Activated T-helper 2 cell treated with anti-CD3 and anti-CD28 coated beads, Interferon-gamma antibody, Interleukin-2, Interleukin-4, amounts not matched to agents 10 μg/mL and 5 μg/mL and 100 μg/mL, durations not matched to agents 14 hours and 24 hours and 36 hours (primary cell): ENCODE results near the gene IFNGR2. TPM values are rescaled to one million over a fixed set of nuclear protein-coding genes. Genes with fewer than 3 reads are reported as not detected.
"Not testable (repeated sequence)": the region's sequence is repeated elsewhere in the genome, so short reads cannot be mapped to it uniquely, and the experiment has no call there.

Experiments used
- DNase-seq: peaks from one replicate; pipeline ENCODE4 v3.0.0; 2021; ENCODE audit warnings: low spot score
- H3K27ac Mint-ChIP-seq: one replicate; pipeline ENCODE4 v1.8.0; 2021; ENCODE audit warnings: mixed read lengths
- H3K27me3 Mint-ChIP-seq: one replicate; pipeline ENCODE4 v1.8.0; 2021; ENCODE audit warnings: low read depth, mixed read lengths
- H3K36me3 Mint-ChIP-seq: one replicate; pipeline ENCODE4 v1.8.0; 2021; ENCODE audit warnings: low read depth, mixed read lengths
- H3K4me1 Mint-ChIP-seq: one replicate; pipeline ENCODE4 v1.8.0; 2021; ENCODE audit warnings: low read depth, mixed read lengths
- H3K4me3 Mint-ChIP-seq: one replicate; pipeline ENCODE4 v1.8.0; 2021; ENCODE audit warnings: low read depth, mild to moderate bottlenecking, moderate library complexity, mixed read lengths
- H3K9me3 Mint-ChIP-seq: one replicate; pipeline ENCODE4 v1.8.0; 2021; ENCODE audit warnings: mixed read lengths
- intact Hi-C: fragments of 100-400 bp; cut with micrococcal nuclease; formaldehyde crosslinking; loops from one replicate; pipeline ENCODE4 v1.15.1; 2023
- total RNA-seq: library from RNA; stranded (reverse); gene quantifications from 2 replicates; pipeline ENCODE4 v1.2.3, GENCODE V29; 2022

IFNGR2 gene
- total RNA-seq, 1 donor from 2014 or later, result 16.2 TPM

- H3K4me1 Mint-ChIP-seq, result peaks cover 53% of the 10 kb centered on the region
- H3K27ac Mint-ChIP-seq, result peak overlapping the region; percentile 86
- no peaks in the 10 kb centered on the region for H3K9me3 Mint-ChIP-seq
- H3K36me3 Mint-ChIP-seq, result no peaks in the 10 kb centered on the region
- peak; percentile 71 for DNase-seq
- peaks cover 12% of the 10 kb centered on the region for H3K27me3 Mint-ChIP-seq
- peak overlapping the region; percentile 11 for H3K4me3 Mint-ChIP-seq
- intact Hi-C loops, result loop anchor here (1.0 to 10.0 kb wide), 6 partner anchors 19 to 264 kb away; partner anchors contain the start of genes CRYZL1 and ITSN1
These were observed 22.7 kb upstream of the IFNGR2 start for GRCh38 chr21:33380483-33380998.

- peaks cover 53% of the 10 kb centered on the region for H3K4me1 Mint-ChIP-seq
- H3K27ac Mint-ChIP-seq, result peak overlapping the region; percentile 86
- H3K27me3 Mint-ChIP-seq, result peaks cover 16% of the 10 kb centered on the region
- not testable (repeated sequence) for H3K36me3 Mint-ChIP-seq, H3K4me3 Mint-ChIP-seq, H3K9me3 Mint-ChIP-seq, DNase-seq
- intact Hi-C loops, result loop anchor here (2.0 to 10.0 kb wide), 3 partner anchors 143 to 263 kb away; partner anchors contain the start of genes CRYZL1 and ITSN1
These were observed 21.8 kb upstream of the IFNGR2 start for GRCh38 chr21:33381381-33381780.

GRCh38 chr21:33383056-33383888 lies 19.9 kb upstream of the IFNGR2 start:
- DNase-seq, result peak; percentile 68
- H3K4me3 Mint-ChIP-seq, result peak overlapping the region; percentile 77
- no peaks in the 10 kb centered on the region for H3K36me3 Mint-ChIP-seq
- peak overlapping the region; percentile 88 for H3K27ac Mint-ChIP-seq
- H3K27me3 Mint-ChIP-seq, result peaks cover 16% of the 10 kb centered on the region
- no peaks in the 10 kb centered on the region for H3K9me3 Mint-ChIP-seq
- peaks cover 53% of the 10 kb centered on the region for H3K4me1 Mint-ChIP-seq
- intact Hi-C loops, result loop anchor here (1.0 to 10.0 kb wide), 4 partner anchors 51 to 262 kb away; partner anchors contain the start of genes CRYZL1, IFNAR1 and ITSN1

DNA sequence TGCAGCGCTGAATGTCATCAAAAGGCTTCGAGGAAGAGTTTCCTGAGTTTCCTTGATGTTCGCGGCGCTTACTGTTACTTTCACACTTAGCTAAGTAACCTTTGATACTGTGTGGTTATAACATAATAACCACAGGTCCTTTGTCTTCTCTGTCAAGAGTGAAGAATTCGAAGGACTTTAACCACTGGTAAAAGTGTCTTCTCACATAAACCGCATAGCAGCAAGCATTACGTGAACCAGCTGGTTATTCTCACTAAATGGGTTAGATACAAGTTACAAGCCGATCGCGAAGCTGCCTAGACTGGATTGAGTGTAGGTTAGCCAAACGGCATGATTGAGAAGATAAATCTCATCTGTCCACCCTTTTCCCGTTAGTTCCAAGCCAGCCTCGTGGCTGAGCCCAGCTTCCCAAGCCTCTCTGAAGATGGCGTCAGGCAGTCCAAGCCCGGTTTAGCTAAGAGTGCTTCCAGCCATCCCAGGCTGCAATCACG lies 18.3 kb upstream of the IFNGR2 start:
- H3K4me1 Mint-ChIP-seq, result peaks cover 48% of the 10 kb centered on the region
- no peak overlapping the region for H3K27ac Mint-ChIP-seq

GRCh38 chr21:33386222-33386784 lies 16.9 kb upstream of the IFNGR2 start:
- H3K27me3 Mint-ChIP-seq, result peaks cover 33% of the 10 kb centered on the region
- peaks cover 34% of the 10 kb centered on the region for H3K4me1 Mint-ChIP-seq
- DNase-seq, result no peak
- H3K27ac Mint-ChIP-seq, result no peak overlapping the region
- intact Hi-C loops, result loop anchor here (10.0 kb wide), 2 partner anchors 218 to 258 kb away; partner anchors contain the start of genes CRYZL1 and ITSN1
- H3K9me3 Mint-ChIP-seq, result no peaks in the 10 kb centered on the region
- H3K36me3 Mint-ChIP-seq, result no peaks in the 10 kb centered on the region
- H3K4me3 Mint-ChIP-seq, result no peak overlapping the region

More for the DNA sequence above, 18.3 kb upstream of the IFNGR2 start:
- H3K27me3 Mint-ChIP-seq, result peaks cover 26% of the 10 kb centered on the region
- DNase-seq, result peak; percentile 26
- H3K36me3 Mint-ChIP-seq, result no peaks in the 10 kb centered on the region
- peak overlapping the region; percentile 52 for H3K4me3 Mint-ChIP-seq
- intact Hi-C loops, result loop anchor here (2.0 to 10.0 kb wide), 3 partner anchors 180 to 260 kb away; partner anchors contain the start of genes CRYZL1 and ITSN1
- no peaks in the 10 kb centered on the region for H3K9me3 Mint-ChIP-seq

- H3K4me1 Mint-ChIP-seq, result peaks cover 25% of the 10 kb centered on the region
- H3K36me3 Mint-ChIP-seq, result no peaks in the 10 kb centered on the region
- no peaks in the 10 kb centered on the region for H3K9me3 Mint-ChIP-seq
- intact Hi-C loops, result loop anchor here (10.0 kb wide), 2 partner anchors 218 to 258 kb away; partner anchors contain the start of genes CRYZL1 and ITSN1
- peaks cover 38% of the 10 kb centered on the region for H3K27me3 Mint-ChIP-seq
- H3K27ac Mint-ChIP-seq, result no peak overlapping the region
- no peak for DNase-seq
- no peak overlapping the region for H3K4me3 Mint-ChIP-seq
These were observed 15.9 kb upstream of the IFNGR2 start for GRCh38 chr21:33387294-33387693.

- DNase-seq, result no peak
- Mint-ChIP-seq H3K27me3 (peaks cover 43% of the 10 kb centered on the region), H3K4me3 (no peak overlapping the region), H3K36me3 (no peaks in the 10 kb centered on the region), H3K9me3 (no peaks in the 10 kb centered on the region), H3K27ac (no peak overlapping the region), H3K4me1 (peaks cover 16% of the 10 kb centered on the region)
- intact Hi-C loops, result loop anchor here (10.0 kb wide), 2 partner anchors 217 to 257 kb away; partner anchors contain the start of genes CRYZL1 and ITSN1
These were observed 15.0 kb upstream of the IFNGR2 start for GRCh38 chr21:33388188-33388587.

- Mint-ChIP-seq H3K36me3 (no peaks in the 10 kb centered on the region), H3K9me3 (no peaks in the 10 kb centered on the region), H3K27ac (no peak overlapping the region), H3K27me3 (peaks cover 45% of the 10 kb centered on the region), H3K4me1 (peaks cover 1% of the 10 kb centered on the region), H3K4me3 (no peak overlapping the region)
- intact Hi-C loops, result no loop called here
- DNase-seq, result no peak
These were observed 12.7 kb upstream of the IFNGR2 start for GRCh38 chr21:33390479-33390878.

DNA sequence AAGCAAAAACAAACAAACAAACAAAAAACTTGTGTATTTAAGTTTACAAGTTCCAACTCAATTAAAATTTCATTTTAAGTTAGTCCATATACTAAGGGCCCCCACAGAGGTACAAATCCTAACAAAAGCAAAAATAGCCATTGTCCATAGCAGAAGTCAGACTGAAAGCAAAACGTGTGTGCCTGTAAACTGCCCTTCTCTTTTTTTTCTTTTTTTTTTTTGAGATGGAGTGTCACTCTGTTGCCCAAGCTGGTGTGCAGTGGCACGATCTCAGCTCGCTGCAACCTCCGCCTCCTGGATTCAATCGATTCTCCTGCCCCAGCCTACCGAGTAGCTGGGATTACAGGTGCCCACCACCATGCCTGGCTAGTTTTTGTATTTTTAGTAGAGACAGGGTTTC lies 11.6 kb upstream of the IFNGR2 start:
- no peak for DNase-seq
- H3K27ac Mint-ChIP-seq, result no peak overlapping the region
- H3K27me3 Mint-ChIP-seq, result peaks cover 39% of the 10 kb centered on the region
- intact Hi-C loops, result no loop called here
- no peak overlapping the region for H3K4me3 Mint-ChIP-seq
- no peaks in the 10 kb centered on the region for H3K9me3 Mint-ChIP-seq
- no peaks in the 10 kb centered on the region for H3K4me1 Mint-ChIP-seq
- H3K36me3 Mint-ChIP-seq, result no peaks in the 10 kb centered on the region

GRCh38 chr21:33392284-33392985 lies 10.8 kb upstream of the IFNGR2 start:
- H3K27me3 Mint-ChIP-seq, result peaks cover 37% of the 10 kb centered on the region
- intact Hi-C loops, result no loop called here
- H3K36me3 Mint-ChIP-seq, result no peaks in the 10 kb centered on the region
- DNase-seq, result no peak
- H3K4me3 Mint-ChIP-seq, result no peak overlapping the region
- H3K4me1 Mint-ChIP-seq, result no peaks in the 10 kb centered on the region
- H3K27ac Mint-ChIP-seq, result no peak overlapping the region
- H3K9me3 Mint-ChIP-seq, result no peaks in the 10 kb centered on the region

DNA sequence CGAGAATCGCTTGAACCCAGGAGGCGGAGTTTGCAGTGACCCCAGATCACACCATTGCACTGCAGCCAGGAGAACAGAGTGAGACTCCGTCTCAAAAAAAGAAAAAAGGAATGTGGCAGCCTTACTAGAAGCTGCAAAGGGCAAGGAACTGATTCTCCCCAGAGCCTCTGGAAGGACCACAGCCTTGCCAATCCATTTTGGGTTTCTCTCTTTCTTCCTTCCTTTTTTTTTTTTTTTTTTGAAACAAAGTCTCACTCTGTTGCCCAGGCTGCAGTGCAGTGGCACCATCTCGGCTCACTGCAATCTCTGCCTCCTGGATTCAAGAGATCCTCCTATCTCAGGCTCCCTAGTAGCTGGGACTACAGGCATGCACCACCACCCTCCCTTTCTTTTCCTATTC lies 9.9 kb upstream of the IFNGR2 start:
- H3K4me1 Mint-ChIP-seq, result no peaks in the 10 kb centered on the region
- H3K27me3 Mint-ChIP-seq, result peaks cover 34% of the 10 kb centered on the region
- intact Hi-C loops, result no loop called here
- no peaks in the 10 kb centered on the region for H3K36me3 Mint-ChIP-seq
- H3K4me3 Mint-ChIP-seq, result no peak overlapping the region
- H3K9me3 Mint-ChIP-seq, result no peaks in the 10 kb centered on the region
- no peak for DNase-seq
- no peak overlapping the region for H3K27ac Mint-ChIP-seq

DNA sequence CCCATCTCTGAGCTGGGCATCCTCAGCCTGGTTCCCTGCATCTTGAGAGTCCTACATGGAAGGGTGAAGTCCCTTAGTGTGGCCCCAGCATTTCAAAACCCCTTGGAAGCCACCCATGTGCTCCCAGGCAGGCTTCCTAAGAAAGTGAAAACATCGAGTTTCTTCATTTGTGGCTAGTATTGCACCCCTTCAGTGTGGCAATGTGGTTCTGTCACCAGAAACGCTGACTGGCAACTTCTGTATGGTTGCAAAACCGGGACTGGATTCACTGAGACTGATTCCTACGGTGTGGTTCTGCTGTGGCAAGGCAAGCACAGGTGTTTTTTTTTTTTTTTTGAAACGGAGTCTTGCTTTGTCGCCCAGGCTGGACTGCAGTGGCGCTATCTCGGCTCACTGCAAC lies 9.0 kb upstream of the IFNGR2 start:
- Mint-ChIP-seq H3K9me3 (no peaks in the 10 kb centered on the region), H3K4me1 (no peaks in the 10 kb centered on the region), H3K36me3 (no peaks in the 10 kb centered on the region), H3K27me3 (peaks cover 30% of the 10 kb centered on the region), H3K27ac (no peak overlapping the region), H3K4me3 (no peak overlapping the region)
- intact Hi-C loops, result no loop called here
- no peak for DNase-seq
